ENCODE results near the gene USO1.

The USO1 gene

GRCh38 chr4:75821966-75822365 is 97.6 kb downstream of the USO1 start:
- H3K27me3 ChIP-seq (ENCODE audit: insufficient read depth, low read depth) = no peaks in the 10 kb centered on the region
- H3K79me2 ChIP-seq (ENCODE audit: insufficient read depth, low read depth) = no peaks in the 10 kb centered on the region
- no peak for TF ChIP-seq CTCF (conservative IDR thresholded peaks at IDR 0.05; ENCODE audit: low read depth, low read length)
- H2AFZ ChIP-seq (ENCODE audit: low read depth) = no peak overlapping the region
- no peaks in the 10 kb centered on the region for H3K4me1 ChIP-seq (ENCODE audit: low read depth, poor library complexity, severe bottlenecking)
- no peak overlapping the region for H3K9ac ChIP-seq
- H3K4me3 ChIP-seq (IDR thresholded peaks at IDR 0.05; ENCODE audit: insufficient read depth, low read depth, low read length) = no peak overlapping the region
- no peaks in the 10 kb centered on the region for H3K36me3 ChIP-seq (ENCODE audit: insufficient read depth)
- H3K4me2 ChIP-seq = no peak overlapping the region
- no peaks in the 10 kb centered on the region for H4K20me1 ChIP-seq (ENCODE audit: insufficient read depth)
- no peak overlapping the region for H3K27ac ChIP-seq

- no peak overlapping the region for H3K4me2 ChIP-seq
- no peak overlapping the region for H3K27ac ChIP-seq
- no peak overlapping the region for H2AFZ ChIP-seq (ENCODE audit: low read depth)
- H3K27me3 ChIP-seq (ENCODE audit: insufficient read depth, low read depth) = no peaks in the 10 kb centered on the region
- H3K79me2 ChIP-seq (ENCODE audit: insufficient read depth, low read depth) = no peaks in the 10 kb centered on the region
- TF ChIP-seq CTCF (conservative IDR thresholded peaks at IDR 0.05; ENCODE audit: low read depth, low read length) = no peak
- H4K20me1 ChIP-seq (ENCODE audit: insufficient read depth) = no peaks in the 10 kb centered on the region
- H3K9ac ChIP-seq = no peak overlapping the region
- H3K36me3 ChIP-seq (ENCODE audit: insufficient read depth) = no peaks in the 10 kb centered on the region
- H3K4me3 ChIP-seq (IDR thresholded peaks at IDR 0.05; ENCODE audit: insufficient read depth, low read depth, low read length) = no peak overlapping the region
- no peaks in the 10 kb centered on the region for H3K4me1 ChIP-seq (ENCODE audit: low read depth, poor library complexity, severe bottlenecking)
Measured at GRCh38 chr4:75822416-75822815, 98.0 kb downstream of the USO1 start.

- no peak overlapping the region for H2AFZ ChIP-seq (ENCODE audit: low read depth)
- no peaks in the 10 kb centered on the region for H3K36me3 ChIP-seq (ENCODE audit: insufficient read depth)
- H3K9ac ChIP-seq = no peak overlapping the region
- H3K27ac ChIP-seq = no peak overlapping the region
- no peak for TF ChIP-seq CTCF (conservative IDR thresholded peaks at IDR 0.05; ENCODE audit: low read depth, low read length)
- no peaks in the 10 kb centered on the region for H3K79me2 ChIP-seq (ENCODE audit: insufficient read depth, low read depth)
- no peak overlapping the region for H3K4me3 ChIP-seq (IDR thresholded peaks at IDR 0.05; ENCODE audit: insufficient read depth, low read depth, low read length)
- no peaks in the 10 kb centered on the region for H3K27me3 ChIP-seq (ENCODE audit: insufficient read depth, low read depth)
- no peak overlapping the region for H3K4me2 ChIP-seq
- no peaks in the 10 kb centered on the region for H3K4me1 ChIP-seq (ENCODE audit: low read depth, poor library complexity, severe bottlenecking)
- H4K20me1 ChIP-seq (ENCODE audit: insufficient read depth) = no peaks in the 10 kb centered on the region
Measured at GRCh38 chr4:75823812-75824211, 99.4 kb downstream of the USO1 start.

GRCh38 chr4:75830906-75831305 is 106.5 kb downstream of the USO1 start:
- H3K4me1 ChIP-seq (ENCODE audit: low read depth, poor library complexity, severe bottlenecking) = peaks cover 19% of the 10 kb centered on the region
- H3K27me3 ChIP-seq (ENCODE audit: insufficient read depth, low read depth) = no peaks in the 10 kb centered on the region
- H4K20me1 ChIP-seq (ENCODE audit: insufficient read depth) = no peaks in the 10 kb centered on the region
- H3K79me2 ChIP-seq (ENCODE audit: insufficient read depth, low read depth) = no peaks in the 10 kb centered on the region
- no peak for TF ChIP-seq CTCF (conservative IDR thresholded peaks at IDR 0.05; ENCODE audit: low read depth, low read length)
- H3K36me3 ChIP-seq (ENCODE audit: insufficient read depth) = no peaks in the 10 kb centered on the region
- no peak overlapping the region for H3K9ac ChIP-seq
- H3K4me3 ChIP-seq (IDR thresholded peaks at IDR 0.05; ENCODE audit: insufficient read depth, low read depth, low read length) = no peak overlapping the region
- H3K4me2 ChIP-seq = no peak overlapping the region
- no peak overlapping the region for H3K27ac ChIP-seq
- H2AFZ ChIP-seq (ENCODE audit: low read depth) = no peak overlapping the region

Measured in KMS-11 (cell line).